Ascending aorta (tissue), 2 donors: ENCODE results near the gene TRABD2B. TPM values are rescaled to one million over a fixed set of nuclear protein-coding genes. Genes with fewer than 3 reads are reported as not detected.
A peak's percentile ranks its signal among the peaks of the same experiment; 100 is the strongest.

ENCODE experiments used
- DNase-seq, 2 donors: peaks; one replicate each; pipeline ENCODE4 v3.0.0-alpha.2; 2019; ENCODE audit warnings: low spot score in 2 of 2
- H3K27ac ChIP-seq, 2 donors: fragments of 200-600 bp; sonication (generic); one replicate each; pipeline ENCODE4 v1.5.1; 2016 to 2017; ENCODE audit warnings: mild to moderate bottlenecking in 1 of 2
- H3K27me3 ChIP-seq: fragments of 200-600 bp; sonication (generic); one replicate; pipeline ENCODE4 v1.5.1; 2017
- H3K36me3 ChIP-seq, 2 donors: fragments of 200-600 bp; sonication (generic); one replicate each; pipeline ENCODE4 v1.5.1; 2016
- H3K4me1 ChIP-seq, 2 donors: fragments of 200-600 bp; sonication (generic); one replicate each; pipeline ENCODE4 v1.5.1; 2016 to 2017; ENCODE audit warnings: mild to moderate bottlenecking in 1 of 2
- H3K4me3 ChIP-seq, 2 donors: fragments of 200-600 bp; sonication (generic); one replicate each; pipeline ENCODE4 v1.5.1; 2016 to 2017; ENCODE audit warnings: mild to moderate bottlenecking in 1 of 2
- H3K9me3 ChIP-seq, 2 donors: fragments of 200-600 bp; sonication (generic); one replicate each; pipeline ENCODE4 v1.5.1; 2016
- CTCF ChIP-seq, 3 experiments: fragments of 200-600 bp in 2 of 3; fragments of 450-650 bp in 1 of 3; sonication (generic) in 2 of 3; IDR thresholded peaks; one replicate each; pipeline ENCODE4 v1.5.1; 2016 to 2019; ENCODE audit warnings: antibody characterized with exemption in 3 of 3, mild to moderate bottlenecking in 1 of 3, moderate library complexity in 1 of 3
- intact Hi-C: fragments of 100-400 bp; cut with DNase I; formaldehyde crosslinking; loops from one replicate; pipeline ENCODE4 v1.15.1; 2023
- total RNA-seq: library from RNA; depleted of rRNA; stranded (reverse); fragments of >200 nt; gene quantifications from one replicate; pipeline ENCODE4 v1.1.0, GENCODE V29; 2016

Gene TRABD2B
- total RNA-seq = 7.9 TPM

- Histone ChIP-seq H3K36me3 (no peaks in the 10 kb centered on the region), H3K27ac (peak within 1 kb of the TSS; percentile 87 to 90), H3K4me3 (peak within 1 kb of the TSS; percentile 74 to 96), H3K4me1 (peaks cover 0 to 18% of the 10 kb centered on the region in 2 donors), H3K27me3 (no peaks in the 10 kb centered on the region), H3K9me3 (no peaks in the 10 kb centered on the region)
- peak; percentile 27 to 94 for DNase-seq
- intact Hi-C loops = loop anchor here (1.0 to 5.0 kb wide), 7 partner anchors 21 to 560 kb away; partner anchors contain the start of gene FOXD2
- peak; percentile 92 to 99 (median 99) for TF ChIP-seq CTCF (IDR thresholded peaks at IDR 0.05)
Measured at GRCh38 chr1:47997289-47998200, at the start of gene TRABD2B. TRABD2B (minus strand) TSS chr1:47997385.

DNA sequence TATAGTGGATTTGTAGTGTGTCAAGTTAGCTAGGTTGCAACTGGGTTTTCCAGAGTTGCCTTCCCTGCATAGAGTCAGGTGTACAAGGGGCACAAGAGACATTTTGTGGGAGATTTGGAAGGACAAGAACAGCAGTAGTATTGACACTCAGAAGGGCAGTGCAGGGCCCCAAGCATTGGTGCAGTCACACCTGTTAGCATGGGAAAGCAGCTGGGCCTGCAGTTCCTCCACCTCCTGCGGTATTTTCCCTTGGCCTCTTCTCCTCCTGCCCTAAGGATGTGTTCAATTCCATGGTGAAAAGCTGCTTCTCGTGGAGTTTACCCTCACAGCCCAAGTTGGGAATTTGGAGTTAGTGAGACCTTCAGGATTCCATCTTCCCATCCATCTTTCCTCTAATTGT, 47.1 kb upstream of the TRABD2B start:
- no peaks in the 10 kb centered on the region for H3K9me3 ChIP-seq
- H3K4me3 ChIP-seq = no peak overlapping the region
- no peaks in the 10 kb centered on the region for H3K36me3 ChIP-seq
- no peak for TF ChIP-seq CTCF (IDR thresholded peaks at IDR 0.05)
- H3K4me1 ChIP-seq = peaks cover 5 to 18% of the 10 kb centered on the region in 2 donors
- H3K27ac ChIP-seq = no peak overlapping the region
- intact Hi-C loops = no loop called here
- DNase-seq = no peak
- H3K27me3 ChIP-seq = no peaks in the 10 kb centered on the region

DNA sequence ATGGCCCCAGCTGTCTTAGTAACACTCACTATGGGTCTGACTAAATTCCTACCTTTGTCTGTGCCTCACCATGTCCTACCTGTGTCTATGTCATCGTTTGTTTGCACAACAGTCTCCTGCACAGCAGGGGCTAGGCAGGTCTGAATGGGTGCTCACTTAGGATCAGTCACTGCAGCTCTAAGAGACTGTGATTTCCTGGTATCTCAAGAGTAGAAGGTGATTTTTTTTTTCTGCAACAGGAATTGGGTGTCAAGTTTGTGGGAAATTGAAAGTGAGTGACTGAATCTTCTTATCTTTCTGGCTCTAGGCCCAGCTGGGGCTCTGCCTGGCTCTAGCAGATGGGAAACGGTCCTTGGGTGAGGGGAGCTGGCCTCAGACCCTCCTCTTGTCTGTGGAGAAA, 46.4 kb upstream of the TRABD2B start:
- Histone ChIP-seq H3K9me3 (no peaks in the 10 kb centered on the region), H3K36me3 (no peaks in the 10 kb centered on the region), H3K4me1 (peaks cover 5 to 18% of the 10 kb centered on the region in 2 donors), H3K4me3 (no peak overlapping the region), H3K27me3 (no peaks in the 10 kb centered on the region), H3K27ac (no peak overlapping the region)
- no peak for DNase-seq
- no peak for TF ChIP-seq CTCF (IDR thresholded peaks at IDR 0.05)
- intact Hi-C loops = no loop called here

GRCh38 chr1:48040154-48040553, 43.0 kb upstream of the TRABD2B start:
- no peak for TF ChIP-seq CTCF (IDR thresholded peaks at IDR 0.05)
- Histone ChIP-seq H3K4me3 (no peak overlapping the region), H3K9me3 (no peaks in the 10 kb centered on the region), H3K27me3 (no peaks in the 10 kb centered on the region), H3K4me1 (no peaks in the 10 kb centered on the region), H3K36me3 (no peaks in the 10 kb centered on the region), H3K27ac (no peak overlapping the region)
- no peak for DNase-seq
- intact Hi-C loops = no loop called here

DNA sequence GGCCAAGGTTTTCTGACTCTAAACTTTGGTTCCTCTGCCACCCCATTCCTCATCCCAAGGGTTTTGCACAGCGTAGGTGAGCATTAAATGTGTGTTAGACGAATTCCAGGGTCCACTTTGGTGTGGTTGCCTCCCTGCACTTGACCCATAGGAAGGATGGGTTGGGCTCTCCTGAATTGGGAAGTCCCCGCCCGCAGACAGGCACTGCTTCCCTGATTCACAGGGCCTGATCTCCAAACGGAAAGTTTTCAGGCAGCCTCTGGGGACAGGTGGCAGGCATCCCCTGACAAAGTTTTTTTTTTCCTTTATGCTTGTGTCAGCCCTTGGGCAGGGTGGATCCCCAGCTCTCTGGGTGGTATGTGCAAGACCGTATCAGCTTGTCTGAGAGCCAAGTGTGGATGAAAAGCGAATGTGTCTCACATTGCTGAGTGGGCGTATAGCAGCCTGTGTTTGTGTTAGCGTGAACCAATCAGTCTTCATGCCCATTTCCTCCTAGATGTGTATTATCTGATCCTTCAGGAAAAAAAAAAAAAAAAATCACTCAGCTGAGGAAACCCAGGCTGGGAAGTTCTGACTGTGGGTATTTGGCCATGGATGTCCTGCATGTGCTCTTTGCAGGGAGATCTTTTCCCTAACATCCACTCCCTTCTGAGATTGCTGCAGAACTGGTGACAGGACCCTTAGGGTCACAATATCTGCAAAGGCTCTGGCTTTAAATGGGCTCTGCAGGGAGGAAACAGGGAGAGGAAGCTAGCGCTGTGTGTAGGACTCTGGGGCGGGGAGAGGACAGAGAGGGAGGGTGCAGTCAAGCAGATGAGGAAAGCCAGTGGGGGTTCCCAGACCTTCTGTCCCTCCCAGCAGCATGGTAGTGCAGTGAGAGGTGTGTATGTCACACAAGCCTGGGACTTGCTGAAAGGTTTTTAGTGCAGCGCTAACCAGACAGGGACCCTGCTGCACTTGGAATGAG, 42.2 kb upstream of the TRABD2B start:
- Histone ChIP-seq H3K4me1 (no peaks in the 10 kb centered on the region), H3K4me3 (no peak overlapping the region), H3K36me3 (no peaks in the 10 kb centered on the region), H3K9me3 (no peaks in the 10 kb centered on the region), H3K27me3 (no peaks in the 10 kb centered on the region), H3K27ac (no peak overlapping the region)
- no peak for DNase-seq
- intact Hi-C loops = no loop called here
- no peak for TF ChIP-seq CTCF (IDR thresholded peaks at IDR 0.05)
